Brain microvascular endothelial cell (primary cell): ENCODE measurements around the gene TXNDC17.

Source experiments
- DNase-seq: peaks from one replicate; pipeline ENCODE4 v3.0.0-alpha.2; 2020
- H3K27ac ChIP-seq: fragments of 250-450 bp; sonication (Bioruptor Pico); 2 replicates; pipeline ENCODE4 v1.5.1; 2020; ENCODE audit warnings: mild to moderate bottlenecking, moderate library complexity
- H3K27me3 ChIP-seq: fragments of 250-450 bp; sonication (Bioruptor Pico); replicated peaks from 2 replicates; pipeline ENCODE4 v1.5.1; 2020; ENCODE audit warnings: mild to moderate bottlenecking
- H3K36me3 ChIP-seq: fragments of 250-450 bp; sonication (Bioruptor Pico); replicated peaks from 2 replicates; pipeline ENCODE4 v1.5.1; 2020; ENCODE audit warnings: mild to moderate bottlenecking
- H3K4me3 ChIP-seq: 2 replicates; pipeline ENCODE4 v1.5.1; 2011; ENCODE audit warnings: low read depth, mild to moderate bottlenecking, control low read depth, low read length, moderate library complexity
- in situ Hi-C: cut with HindIII; loops from 2 replicates; pipeline ENCODE4 v1.10.0; 2017; ENCODE audit warnings: low sequenced_read_pairs, low pct_ligation_motif_present
- TF ChIP-seq, protein P1 (sequence below): IDR thresholded peaks from 2 replicates; pipeline ENCODE4 v1.5.1; 2011; ENCODE audit warnings: low read depth, mild to moderate bottlenecking, moderate library complexity, low read length, control low read depth, inconsistent platforms; ENCODE audit errors: missing control alignments

Gene TXNDC17

GRCh38 chr17:6596941-6597340 is 43.9 kb upstream of the TXNDC17 start:
- no peak for DNase-seq
- no peak overlapping the region for H3K27ac ChIP-seq
- in situ Hi-C loops, result no loop called here
- H3K36me3 ChIP-seq, result peaks cover 37% of the 10 kb centered on the region
- TF ChIP-seq, protein P1, sequence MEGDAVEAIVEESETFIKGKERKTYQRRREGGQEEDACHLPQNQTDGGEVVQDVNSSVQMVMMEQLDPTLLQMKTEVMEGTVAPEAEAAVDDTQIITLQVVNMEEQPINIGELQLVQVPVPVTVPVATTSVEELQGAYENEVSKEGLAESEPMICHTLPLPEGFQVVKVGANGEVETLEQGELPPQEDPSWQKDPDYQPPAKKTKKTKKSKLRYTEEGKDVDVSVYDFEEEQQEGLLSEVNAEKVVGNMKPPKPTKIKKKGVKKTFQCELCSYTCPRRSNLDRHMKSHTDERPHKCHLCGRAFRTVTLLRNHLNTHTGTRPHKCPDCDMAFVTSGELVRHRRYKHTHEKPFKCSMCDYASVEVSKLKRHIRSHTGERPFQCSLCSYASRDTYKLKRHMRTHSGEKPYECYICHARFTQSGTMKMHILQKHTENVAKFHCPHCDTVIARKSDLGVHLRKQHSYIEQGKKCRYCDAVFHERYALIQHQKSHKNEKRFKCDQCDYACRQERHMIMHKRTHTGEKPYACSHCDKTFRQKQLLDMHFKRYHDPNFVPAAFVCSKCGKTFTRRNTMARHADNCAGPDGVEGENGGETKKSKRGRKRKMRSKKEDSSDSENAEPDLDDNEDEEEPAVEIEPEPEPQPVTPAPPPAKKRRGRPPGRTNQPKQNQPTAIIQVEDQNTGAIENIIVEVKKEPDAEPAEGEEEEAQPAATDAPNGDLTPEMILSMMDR, result no peak
- no peaks in the 10 kb centered on the region for H3K27me3 ChIP-seq
- no peak overlapping the region for H3K4me3 ChIP-seq

GRCh38 chr17:6597727-6598126 is 43.1 kb upstream of the TXNDC17 start:
- no peak for DNase-seq
- in situ Hi-C loops, result no loop called here
- H3K4me3 ChIP-seq, result no peak overlapping the region
- H3K27me3 ChIP-seq, result no peaks in the 10 kb centered on the region
- peaks cover 36% of the 10 kb centered on the region for H3K36me3 ChIP-seq
- TF ChIP-seq, protein P1, result no peak
- H3K27ac ChIP-seq, result no peak overlapping the region

GRCh38 chr17:6599364-6599763 is 41.5 kb upstream of the TXNDC17 start:
- no peak for DNase-seq
- Histone ChIP-seq H3K4me3 (no peak overlapping the region), H3K36me3 (peaks cover 39% of the 10 kb centered on the region), H3K27me3 (no peaks in the 10 kb centered on the region), H3K27ac (no peak overlapping the region)
- in situ Hi-C loops, result no loop called here
- TF ChIP-seq, protein P1, result no peak

- in situ Hi-C loops, result no loop called here
- TF ChIP-seq, protein P1, result no peak
- no peak for DNase-seq
- H3K27me3 ChIP-seq, result no peaks in the 10 kb centered on the region
- peaks cover 41% of the 10 kb centered on the region for H3K36me3 ChIP-seq
- no peak overlapping the region for H3K4me3 ChIP-seq
- H3K27ac ChIP-seq, result no peak overlapping the region
Measured at GRCh38 chr17:6602141-6602540, 38.7 kb upstream of the TXNDC17 start.

DNA sequence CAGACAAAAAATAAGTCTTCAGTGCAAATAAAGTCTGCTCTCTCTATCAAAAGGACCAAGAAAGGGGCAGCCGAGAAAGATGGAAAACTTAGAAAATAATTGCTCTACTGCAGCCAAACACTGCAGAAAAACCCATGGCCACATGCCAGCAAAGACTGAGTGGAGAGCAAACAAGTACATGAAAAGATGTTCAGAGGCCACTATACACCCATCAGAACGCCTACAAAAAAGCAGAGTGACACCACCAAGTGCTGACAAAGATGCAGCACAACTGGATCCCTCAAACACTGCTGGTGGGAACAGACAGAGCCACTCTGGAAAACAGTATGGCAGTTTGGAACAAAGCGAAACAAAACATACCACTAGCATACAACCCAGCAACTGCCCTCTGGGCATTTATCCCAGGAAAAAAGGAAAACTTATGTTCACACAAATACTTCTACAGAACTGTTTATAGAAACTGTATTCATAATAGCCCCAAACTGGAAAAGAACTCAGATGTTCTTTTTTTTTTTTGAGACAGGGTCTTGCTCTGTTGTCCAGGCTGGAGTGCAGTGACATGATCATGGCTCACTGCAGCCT is 37.0 kb upstream of the TXNDC17 start:
- Histone ChIP-seq H3K4me3 (no peak overlapping the region), H3K27ac (no peak overlapping the region), H3K36me3 (peaks cover 52% of the 10 kb centered on the region), H3K27me3 (no peaks in the 10 kb centered on the region)
- TF ChIP-seq, protein P1, result no peak
- no peak for DNase-seq
- in situ Hi-C loops, result no loop called here

- Histone ChIP-seq H3K36me3 (peaks cover 59% of the 10 kb centered on the region), H3K27ac (no peak overlapping the region), H3K4me3 (no peak overlapping the region), H3K27me3 (no peaks in the 10 kb centered on the region)
- TF ChIP-seq, protein P1, result no peak
- in situ Hi-C loops, result no loop called here
- DNase-seq, result no peak
Measured at GRCh38 chr17:6605142-6605541, 35.7 kb upstream of the TXNDC17 start.
